HG03378 (cell line): ENCODE results near the gene RPS15.
"Not testable (repeated sequence)": the region's sequence is repeated elsewhere in the genome, so short reads cannot be mapped to it uniquely, and the experiment has no call there.

Source experiments
- ATAC-seq: cut with Tn5 transposase; IDR thresholded peaks from one replicate; pipeline ENCODE4 v1.9.1; 2021; ENCODE audit warnings: mild to moderate bottlenecking, moderate library complexity; ENCODE audit not compliant: unreplicated experiment

The RPS15 gene

GRCh38 chr19:1433119-1434039 lies 4.8 kb upstream of the RPS15 start:
- no peak for ATAC-seq

- ATAC-seq, result no peak
Observed at GRCh38 chr19:1434040-1434366, 4.2 kb upstream of the RPS15 start.

- no peak for ATAC-seq
Observed at GRCh38 chr19:1434577-1435060, 3.6 kb upstream of the RPS15 start.

GRCh38 chr19:1435378-1435989 lies 2.7 kb upstream of the RPS15 start:
- no peak for ATAC-seq

- no peak for ATAC-seq
Observed at GRCh38 chr19:1437609-1438008, 587 bp upstream of the RPS15 start.

GRCh38 chr19:1438933-1439354 lies 748 bp downstream of the RPS15 start:
- ATAC-seq, result no peak

- not testable (repeated sequence) for ATAC-seq
Observed at GRCh38 chr19:1439525-1440417, 1.6 kb downstream of the RPS15 start.

- no peak for ATAC-seq
Observed at GRCh38 chr19:1440418-1440801, 2.2 kb downstream of the RPS15 start.

GRCh38 chr19:1441022-1441426 lies 2.8 kb downstream of the RPS15 start:
- no peak for ATAC-seq

GRCh38 chr19:1441677-1442438 lies 3.7 kb downstream of the RPS15 start:
- ATAC-seq, result no peak

GRCh38 chr19:1445185-1445931 lies 7.2 kb downstream of the RPS15 start:
- peak; percentile 50 for ATAC-seq

- no peak for ATAC-seq
Observed at GRCh38 chr19:1445932-1446712, 7.9 kb downstream of the RPS15 start.

- ATAC-seq, result no peak
Observed at GRCh38 chr19:1446713-1447481, 8.7 kb downstream of the RPS15 start.

GRCh38 chr19:1447504-1447903 lies 9.3 kb downstream of the RPS15 start:
- ATAC-seq, result no peak

- no peak for ATAC-seq
Observed at GRCh38 chr19:1447944-1448343, 9.7 kb downstream of the RPS15 start.

GRCh38 chr19:1449467-1450442 lies 11.6 kb downstream of the RPS15 start, which contains the start of gene APC2:
APC2 (plus strand) TSS chr19:1450121; CDS start chr19:1453002, 2,881 bp downstream.
- ATAC-seq, result no peak
